ENCODE measurements around the gene LRMDA. TPM values are rescaled to one million over a fixed set of nuclear protein-coding genes. Genes with fewer than 3 reads are reported as not detected.
A peak's percentile ranks its signal among the peaks of the same experiment; 100 is the strongest.

LRMDA gene
- total and polyA plus RNA-seq, 2 donors (not counting 1 experiment from before 2014, with no cell fraction given) = 0.12 TPM; not detected in 1

- ChIA-PET POLR2A (no interaction called here), CTCF (no interaction called here)
- Histone ChIP-seq H2AFZ (ENCODE audit: insufficient read depth, low read depth, low read length, poor library complexity, severe bottlenecking) (peak overlapping the region; percentile 83), H3K27ac (ENCODE audit: low read length in 2 of 2) (no peak overlapping the region), H3K4me3 (ENCODE audit: control extremely low read depth in 1 of 5, extremely low read depth in 1 of 5, insufficient read depth in 1 of 5, low read depth in 2 of 5, low read length in 4 of 5) (peak overlapping the region in 2 of 5 experiments; percentile 59 to 61), H3K79me2 (ENCODE audit: control insufficient read depth, insufficient read depth, low read length) (no peaks in the 10 kb centered on the region), H3K4me1 (ENCODE audit: control insufficient read depth in 2 of 2, insufficient read depth in 2 of 2, low read length in 2 of 2) (peaks cover 54% of the 10 kb centered on the region in 2 donors), H4K20me1 (ENCODE audit: control insufficient read depth, insufficient read depth, low read length, poor library complexity, severe bottlenecking) (no peaks in the 10 kb centered on the region), H3K9me3 (ENCODE audit: control extremely low read depth in 1 of 3, control insufficient read depth in 2 of 3, insufficient read depth in 1 of 3, low read length in 2 of 3) (peaks cover 0 to 63% (median 0%) of the 10 kb centered on the region in 3 donors), H3K4me2 (replicated peaks; ENCODE audit: low read depth, low read length, poor library complexity, severe bottlenecking) (peak overlapping the region; percentile 95), H3K36me3 (replicated peaks in 1 of 2; ENCODE audit: control extremely low read depth in 1 of 2, control insufficient read depth in 1 of 2, extremely low read depth in 1 of 2, insufficient read depth in 2 of 2, low read length in 1 of 2) (no peaks in the 10 kb centered on the region), H3K9ac (ENCODE audit: low read length) (peak overlapping the region; percentile 69), H3K27me3 (replicated peaks in 1 of 4; ENCODE audit: control extremely low read depth in 1 of 4, control insufficient read depth in 3 of 4, insufficient read depth in 4 of 4, low read length in 3 of 4) (peaks cover 0 to 87% (median 36%) of the 10 kb centered on the region in 4 experiments)
- peak overlapping the region; percentile 91 for H3K4me3 Mint-ChIP-seq
- no peak overlapping the region for H3K27ac Mint-ChIP-seq
- DNase-seq (peak; percentile 35), ATAC-seq (ENCODE audit: low read depth) (no peak)
- 2% methylated on average over 46 of the region's 56 CpGs for WGBS (ENCODE audit: insufficient coverage)
- peaks cover 60% of the 10 kb centered on the region for H3K27me3 Mint-ChIP-seq
- H3K9me3 Mint-ChIP-seq (ENCODE audit: insufficient read depth) = no peaks in the 10 kb centered on the region
- intact Hi-C loops (cut with micrococcal nuclease) = no loop called here
- no peak for TF ChIP-seq CTCF (IDR thresholded peaks at IDR 0.05)
- TF ChIP-seq EZH2 (IDR thresholded peaks at IDR 0.05; ENCODE audit: borderline replicate concordance, insufficient read depth, low read depth, low read length, poor library complexity, severe bottlenecking) = no peak
- peaks cover 43% of the 10 kb centered on the region for H3K4me1 Mint-ChIP-seq
Measured at GRCh38 chr10:75403144-75403938, 28.1 kb upstream of the LRMDA start.
